Caco-2 (cell line): ENCODE results near the gene MS4A8. TPM values are rescaled to one million over a fixed set of nuclear protein-coding genes. Genes with fewer than 3 reads are reported as not detected.

Experiments
- BruUV-seq: library from RNA; stranded (reverse); fragments of 400-500 nt; replicated peaks from 2 replicates; lab custom pipeline; 2021; lab: Mats Ljungman, UMichigan
- CTCF ChIA-PET: fragments of 300-600 bp; sonication (Branson Sonifier 250); formaldehyde crosslinking; loops from one replicate; lab custom pipeline; 2022; ENCODE audit warnings: antibody characterized with exemption; lab: Charles Lee
- POLR2A ChIA-PET: fragments of 300-600 bp; sonication (Branson Sonifier 250); formaldehyde crosslinking; loops from one replicate; lab custom pipeline; 2022; ENCODE audit warnings: antibody characterized with exemption; lab: Charles Lee
- DNase-seq, 2 experiments: peaks; one replicate each; pipeline versions ENCODE4 v3.0.0 to v3.0.0-alpha.2; 2020 to 2022
- H3K27me3 ChIP-seq: replicated peaks from 2 replicates; pipeline ENCODE4 v1.6.0; 2011; ENCODE audit warnings: low read length; ENCODE audit not compliant: control insufficient read depth, insufficient read depth
- H3K36me3 ChIP-seq: 2 replicates; pipeline ENCODE4 v1.5.1; 2011; ENCODE audit warnings: low read length; ENCODE audit not compliant: control insufficient read depth, insufficient read depth
- H3K4me1 ChIP-seq: fragments of 250-450 bp; sonication (Bioruptor Pico); 2 replicates; pipeline ENCODE4 v1.5.1; 2020; ENCODE audit warnings: mild to moderate bottlenecking
- H3K4me3 ChIP-seq: 2 replicates; pipeline ENCODE4 v1.5.1; 2011; ENCODE audit warnings: low read depth, mild to moderate bottlenecking, control low read depth, low read length
- H3K9me3 ChIP-seq: fragments of 250-450 bp; sonication (Bioruptor Pico); 2 replicates; pipeline ENCODE4 v1.5.1; 2020; ENCODE audit warnings: mild to moderate bottlenecking, moderate library complexity
- H3K27ac Mint-ChIP-seq: one replicate; pipeline ENCODE4 v1.8.0; 2022; ENCODE audit warnings: mixed read lengths; ENCODE audit not compliant: unreplicated experiment
- H3K27me3 Mint-ChIP-seq: one replicate; pipeline ENCODE4 v1.8.0; 2022; ENCODE audit warnings: mixed read lengths; ENCODE audit not compliant: insufficient read depth, unreplicated experiment
- H3K36me3 Mint-ChIP-seq: one replicate; pipeline ENCODE4 v1.8.0; 2022; ENCODE audit warnings: mild to moderate bottlenecking, mixed read lengths; ENCODE audit not compliant: insufficient read depth, unreplicated experiment
- H3K4me1 Mint-ChIP-seq: one replicate; pipeline ENCODE4 v1.8.0; 2022; ENCODE audit warnings: low read depth, mixed read lengths; ENCODE audit not compliant: unreplicated experiment
- H3K4me3 Mint-ChIP-seq: one replicate; pipeline ENCODE4 v1.8.0; 2022; ENCODE audit warnings: mild to moderate bottlenecking, moderate library complexity, mixed read lengths; ENCODE audit not compliant: unreplicated experiment
- H3K9me3 Mint-ChIP-seq: one replicate; pipeline ENCODE4 v1.8.0; 2022; ENCODE audit warnings: mixed read lengths; ENCODE audit not compliant: unreplicated experiment
- intact Hi-C: fragments of 100-400 bp; cut with micrococcal nuclease; formaldehyde crosslinking; loops from one replicate; pipeline ENCODE4 v1.10.0; 2022; ENCODE audit not compliant: unreplicated experiment
- total RNA-seq: library from RNA; stranded (reverse); gene quantifications from 2 replicates; pipeline ENCODE4 v1.2.3, GENCODE V29; 2022
- TF ChIP-seq, protein P1 (sequence below), 2 experiments: fragments of 200-600 bp in 1 of 2; IDR thresholded peaks; 1 replicate in 1 of 2; 2 replicates in 1 of 2; pipeline versions ENCODE4 v1.5.1 to v1.8.0; 2011 to 2022; ENCODE audit warnings: antibody characterized with exemption in 1 of 2, control low read depth in 1 of 2, inconsistent platforms in 1 of 2, low read depth in 1 of 2, low read length in 1 of 2, mild to moderate bottlenecking in 1 of 2, moderate library complexity in 1 of 2; ENCODE audit not compliant: insufficient read depth in 1 of 2, severe bottlenecking in 1 of 2, unreplicated experiment in 1 of 2

Gene MS4A8
- total RNA-seq, 1 experiment from 2014 or later: not detected

DNA sequence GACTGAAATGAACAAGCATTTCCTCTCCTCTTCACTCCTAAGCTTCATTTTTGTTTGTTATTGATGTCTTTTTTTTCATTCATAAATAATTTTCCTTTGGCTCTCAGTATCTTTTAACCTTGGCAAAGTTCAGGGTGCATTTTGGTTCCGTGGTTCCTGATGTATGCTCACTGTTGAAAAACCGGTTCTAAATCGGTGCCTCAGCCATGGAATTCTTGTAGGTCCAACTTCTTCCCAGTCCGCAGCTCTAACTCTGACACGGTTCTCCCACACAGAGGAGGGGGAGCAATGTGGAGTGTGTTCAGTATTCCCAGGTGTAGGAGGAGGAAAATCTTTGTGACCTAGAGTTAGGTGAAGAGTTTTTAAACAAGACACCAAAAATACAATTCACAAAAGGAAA lies 44.7 kb downstream of the MS4A8 start:
- no TSS peak for BruUV-seq
- Histone ChIP-seq H3K36me3 (no peaks in the 10 kb centered on the region), H3K27me3 (no peaks in the 10 kb centered on the region), H3K4me1 (peaks cover 32% of the 10 kb centered on the region), H3K9me3 (peaks cover 22% of the 10 kb centered on the region; the same call in 1 of the 2 replicates), H3K4me3 (no peak overlapping the region)
- Mint-ChIP-seq H3K27me3 (no peaks in the 10 kb centered on the region), H3K27ac (no peak overlapping the region), H3K36me3 (no peaks in the 10 kb centered on the region), H3K4me1 (peaks cover 15% of the 10 kb centered on the region), H3K9me3 (peaks cover 32% of the 10 kb centered on the region), H3K4me3 (no peak overlapping the region)
- ChIA-PET POLR2A (no interaction called here), CTCF (interaction anchor here (0.7 kb wide), 1 partner anchor 13 kb away, joined by 3 read pairs; the partner anchor contains the start of gene MS4A15)
- TF ChIP-seq, protein P1, sequence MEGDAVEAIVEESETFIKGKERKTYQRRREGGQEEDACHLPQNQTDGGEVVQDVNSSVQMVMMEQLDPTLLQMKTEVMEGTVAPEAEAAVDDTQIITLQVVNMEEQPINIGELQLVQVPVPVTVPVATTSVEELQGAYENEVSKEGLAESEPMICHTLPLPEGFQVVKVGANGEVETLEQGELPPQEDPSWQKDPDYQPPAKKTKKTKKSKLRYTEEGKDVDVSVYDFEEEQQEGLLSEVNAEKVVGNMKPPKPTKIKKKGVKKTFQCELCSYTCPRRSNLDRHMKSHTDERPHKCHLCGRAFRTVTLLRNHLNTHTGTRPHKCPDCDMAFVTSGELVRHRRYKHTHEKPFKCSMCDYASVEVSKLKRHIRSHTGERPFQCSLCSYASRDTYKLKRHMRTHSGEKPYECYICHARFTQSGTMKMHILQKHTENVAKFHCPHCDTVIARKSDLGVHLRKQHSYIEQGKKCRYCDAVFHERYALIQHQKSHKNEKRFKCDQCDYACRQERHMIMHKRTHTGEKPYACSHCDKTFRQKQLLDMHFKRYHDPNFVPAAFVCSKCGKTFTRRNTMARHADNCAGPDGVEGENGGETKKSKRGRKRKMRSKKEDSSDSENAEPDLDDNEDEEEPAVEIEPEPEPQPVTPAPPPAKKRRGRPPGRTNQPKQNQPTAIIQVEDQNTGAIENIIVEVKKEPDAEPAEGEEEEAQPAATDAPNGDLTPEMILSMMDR (IDR thresholded peaks at IDR 0.05; ENCODE audit: insufficient read depth in 1 of 2, low read depth in 1 of 2, low read length in 1 of 2, severe bottlenecking in 1 of 2, unreplicated experiment in 1 of 2): no peak
- intact Hi-C loops: loop anchor here (2.0 kb wide), 1 partner anchor 33 kb away; no protein-coding TSS in a partner anchor
- no peak for DNase-seq

DNA sequence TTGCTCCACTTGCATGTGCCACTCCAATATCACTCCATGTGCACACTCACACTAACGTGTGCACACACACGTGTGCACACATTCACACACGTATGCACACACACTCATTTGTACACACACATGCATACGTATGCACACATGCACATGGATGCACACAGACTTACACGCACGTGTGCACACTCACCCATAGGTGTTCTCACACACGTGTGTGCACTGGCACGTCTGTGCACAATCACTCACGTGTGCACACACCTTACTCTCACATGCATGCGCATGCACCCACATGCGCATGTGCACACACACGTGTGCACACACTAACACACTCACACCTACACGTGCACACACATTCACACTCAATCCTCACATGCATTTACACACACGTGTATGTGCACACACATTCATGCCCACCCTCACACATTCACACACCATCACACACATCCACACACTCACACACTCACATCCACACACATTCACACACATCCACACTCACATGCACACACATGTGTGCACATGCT lies 48.0 kb downstream of the MS4A8 start:
- intact Hi-C loops: no loop called here
- Mint-ChIP-seq H3K36me3 (no peaks in the 10 kb centered on the region), H3K4me3 (no peak overlapping the region), H3K4me1 (peaks cover 15% of the 10 kb centered on the region), H3K27me3 (no peaks in the 10 kb centered on the region), H3K27ac (no peak overlapping the region), H3K9me3 (peaks cover 29% of the 10 kb centered on the region)
- TF ChIP-seq, protein P1 (IDR thresholded peaks at IDR 0.05; ENCODE audit: insufficient read depth in 1 of 2, low read depth in 1 of 2, low read length in 1 of 2, severe bottlenecking in 1 of 2, unreplicated experiment in 1 of 2): no peak
- no TSS peak for BruUV-seq
- Histone ChIP-seq H3K4me1 (peaks cover 18% of the 10 kb centered on the region), H3K36me3 (no peaks in the 10 kb centered on the region), H3K27me3 (no peaks in the 10 kb centered on the region), H3K4me3 (no peak overlapping the region), H3K9me3 (0 out of 2 replicates have a peak, but pooled peaks cover 4% of the 10 kb centered on the region)
- POLR2A ChIA-PET: no interaction called here
- DNase-seq: no peak
- CTCF ChIA-PET: no interaction called here

DNA sequence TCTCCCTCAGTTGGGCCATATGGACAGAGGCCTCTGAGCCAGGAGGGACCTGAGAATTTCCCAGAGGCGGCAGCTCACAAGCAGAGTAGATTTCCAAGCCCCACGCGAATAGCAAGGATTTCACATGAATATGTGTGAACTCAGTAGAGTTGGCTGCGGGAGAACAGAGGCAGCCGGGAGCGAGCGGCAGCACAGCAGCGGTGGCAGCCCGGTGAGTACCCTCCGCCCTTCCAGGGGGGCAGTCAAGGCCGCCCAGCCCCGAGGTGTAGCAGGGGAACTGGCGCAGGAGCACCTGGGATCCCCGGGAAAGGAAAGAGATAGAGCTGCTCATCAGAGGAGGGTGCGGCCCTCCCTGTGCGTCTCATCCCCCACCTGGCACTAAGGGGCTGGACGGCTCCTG lies 48.8 kb downstream of the MS4A8 start:
- CTCF ChIA-PET: no interaction called here
- no TSS peak for BruUV-seq
- Mint-ChIP-seq H3K9me3 (peaks cover 21% of the 10 kb centered on the region), H3K27me3 (no peaks in the 10 kb centered on the region), H3K27ac (no peak overlapping the region), H3K36me3 (no peaks in the 10 kb centered on the region), H3K4me1 (peaks cover 18% of the 10 kb centered on the region), H3K4me3 (no peak overlapping the region)
- Histone ChIP-seq H3K4me1 (peaks cover 12% of the 10 kb centered on the region), H3K27me3 (no peaks in the 10 kb centered on the region), H3K36me3 (no peaks in the 10 kb centered on the region), H3K4me3 (no peak overlapping the region), H3K9me3 (no peaks in the 10 kb centered on the region)
- TF ChIP-seq, protein P1 (IDR thresholded peaks at IDR 0.05; ENCODE audit: insufficient read depth in 1 of 2, low read depth in 1 of 2, low read length in 1 of 2, severe bottlenecking in 1 of 2, unreplicated experiment in 1 of 2): no peak
- no peak for DNase-seq
- intact Hi-C loops: no loop called here
- POLR2A ChIA-PET: no interaction called here
